22Rv1 (cell line): ENCODE results near the gene SHISA5.

Source experiments
- ZFX ChIP-seq: fragments of 450-650 bp; IDR thresholded peaks from 2 replicates; pipeline ENCODE4 v1.6.1; 2017; ENCODE audit warnings: antibody characterized with exemption, borderline replicate concordance
- TF ChIP-seq, protein P1 (sequence below): fragments of 450-650 bp; IDR thresholded peaks from 2 replicates; pipeline ENCODE4 v1.5.1; 2017; ENCODE audit warnings: mild to moderate bottlenecking

DNA sequence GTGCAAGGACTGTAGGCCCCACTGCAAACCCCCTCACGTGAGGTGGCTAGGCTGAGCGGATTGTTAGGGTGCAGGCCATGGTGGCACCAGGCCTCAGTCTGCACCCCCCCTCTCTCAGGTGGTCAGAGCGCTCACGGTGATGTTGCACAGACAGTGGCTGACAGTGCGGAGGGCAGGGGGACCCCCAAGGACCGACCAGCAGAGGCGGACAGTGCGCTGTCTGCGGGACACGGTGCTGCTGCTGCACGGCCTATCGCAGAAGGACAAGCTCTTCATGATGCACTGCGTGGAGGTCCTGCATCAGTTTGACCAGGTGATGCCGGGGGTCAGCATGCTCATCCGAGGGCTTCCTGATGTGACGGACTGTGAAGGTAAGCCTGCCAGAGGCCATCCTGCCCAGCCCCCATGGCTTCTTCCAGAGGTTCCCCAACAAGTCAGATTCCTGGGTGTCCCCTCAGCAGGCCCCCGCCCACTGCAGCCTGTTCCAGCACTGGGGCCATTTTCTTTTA, 39.2 kb downstream of the SHISA5 start:
- TF ChIP-seq, protein P1, sequence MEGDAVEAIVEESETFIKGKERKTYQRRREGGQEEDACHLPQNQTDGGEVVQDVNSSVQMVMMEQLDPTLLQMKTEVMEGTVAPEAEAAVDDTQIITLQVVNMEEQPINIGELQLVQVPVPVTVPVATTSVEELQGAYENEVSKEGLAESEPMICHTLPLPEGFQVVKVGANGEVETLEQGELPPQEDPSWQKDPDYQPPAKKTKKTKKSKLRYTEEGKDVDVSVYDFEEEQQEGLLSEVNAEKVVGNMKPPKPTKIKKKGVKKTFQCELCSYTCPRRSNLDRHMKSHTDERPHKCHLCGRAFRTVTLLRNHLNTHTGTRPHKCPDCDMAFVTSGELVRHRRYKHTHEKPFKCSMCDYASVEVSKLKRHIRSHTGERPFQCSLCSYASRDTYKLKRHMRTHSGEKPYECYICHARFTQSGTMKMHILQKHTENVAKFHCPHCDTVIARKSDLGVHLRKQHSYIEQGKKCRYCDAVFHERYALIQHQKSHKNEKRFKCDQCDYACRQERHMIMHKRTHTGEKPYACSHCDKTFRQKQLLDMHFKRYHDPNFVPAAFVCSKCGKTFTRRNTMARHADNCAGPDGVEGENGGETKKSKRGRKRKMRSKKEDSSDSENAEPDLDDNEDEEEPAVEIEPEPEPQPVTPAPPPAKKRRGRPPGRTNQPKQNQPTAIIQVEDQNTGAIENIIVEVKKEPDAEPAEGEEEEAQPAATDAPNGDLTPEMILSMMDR, result no peak
- TF ChIP-seq ZFX, result no peak
